ENCODE results near the gene TAPT1.

- TF ChIP-seq, protein P1, sequence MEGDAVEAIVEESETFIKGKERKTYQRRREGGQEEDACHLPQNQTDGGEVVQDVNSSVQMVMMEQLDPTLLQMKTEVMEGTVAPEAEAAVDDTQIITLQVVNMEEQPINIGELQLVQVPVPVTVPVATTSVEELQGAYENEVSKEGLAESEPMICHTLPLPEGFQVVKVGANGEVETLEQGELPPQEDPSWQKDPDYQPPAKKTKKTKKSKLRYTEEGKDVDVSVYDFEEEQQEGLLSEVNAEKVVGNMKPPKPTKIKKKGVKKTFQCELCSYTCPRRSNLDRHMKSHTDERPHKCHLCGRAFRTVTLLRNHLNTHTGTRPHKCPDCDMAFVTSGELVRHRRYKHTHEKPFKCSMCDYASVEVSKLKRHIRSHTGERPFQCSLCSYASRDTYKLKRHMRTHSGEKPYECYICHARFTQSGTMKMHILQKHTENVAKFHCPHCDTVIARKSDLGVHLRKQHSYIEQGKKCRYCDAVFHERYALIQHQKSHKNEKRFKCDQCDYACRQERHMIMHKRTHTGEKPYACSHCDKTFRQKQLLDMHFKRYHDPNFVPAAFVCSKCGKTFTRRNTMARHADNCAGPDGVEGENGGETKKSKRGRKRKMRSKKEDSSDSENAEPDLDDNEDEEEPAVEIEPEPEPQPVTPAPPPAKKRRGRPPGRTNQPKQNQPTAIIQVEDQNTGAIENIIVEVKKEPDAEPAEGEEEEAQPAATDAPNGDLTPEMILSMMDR (tag by site-specific recombination; IDR thresholded peaks at IDR 0.05) = no peak
- TF ChIP-seq ZNF350 (tag by site-specific recombination; IDR thresholded peaks at IDR 0.05) (no peak), ZSCAN16 (tag by site-specific recombination; IDR thresholded peaks at IDR 0.05) (no peak), ZNF223 (tag by site-specific recombination; IDR thresholded peaks at IDR 0.05) (no peak), ZNF274 (IDR thresholded peaks at IDR 0.05; ENCODE audit: low read length) (no peak), ZNF274 (tag by site-specific recombination; IDR thresholded peaks at IDR 0.05; ENCODE audit: borderline replicate concordance) (no peak), ZNF558 (tag by site-specific recombination; IDR thresholded peaks at IDR 0.05) (no peak), KLF8 (tag by site-specific recombination; IDR thresholded peaks at IDR 0.05) (no peak)
These were observed 109.7 kb downstream of the TAPT1 start for GRCh38 chr4:16116493-16116990.

Measured in HEK293 (cell line).